GM12878 (cell line): ENCODE data around the gene HSD17B10. TPM values are rescaled to one million over a fixed set of nuclear protein-coding genes. Genes with fewer than 3 reads are reported as not detected.

Experiments used
- ATAC-seq: fragments of 200-7000 bp; cut with Tn5 transposase; 3 replicates; pipeline ENCODE4 v1.9.1; 2020; ENCODE audit warnings: mild to moderate bottlenecking, moderate library complexity
- BruUV-seq: library from RNA; stranded (reverse); fragments of 400-500 nt; replicated peaks from 2 replicates; lab custom pipeline; 2021; lab: Mats Ljungman, UMichigan
- CTCF ChIA-PET: fragments of 300-600 bp; sonication (Branson Sonifier 250); formaldehyde crosslinking; extraction: SDS; loops from one replicate; lab custom pipeline; 2021; ENCODE audit warnings: inconsistent platforms; lab: Yijun Ruan, JAX
- POLR2A ChIA-PET: fragments of 350-600 bp; formaldehyde crosslinking; extraction: SDS; loops from one replicate; lab custom pipeline; 2021; ENCODE audit warnings: inconsistent platforms; lab: Charles Lee
- RAD21 ChIA-PET: fragments of 300-600 bp; sonication (Branson Sonifier 250); formaldehyde crosslinking; loops from one replicate; lab custom pipeline; 2023; ENCODE audit warnings: antibody characterized with exemption; ENCODE audit not compliant: unreplicated experiment; lab: Charles Lee
- SMC1A ChIA-PET: fragments of 300-600 bp; sonication (Branson Sonifier 250); formaldehyde crosslinking; loops from one replicate; lab custom pipeline; 2023; ENCODE audit not compliant: unreplicated experiment, uncharacterized antibody; lab: Charles Lee
- DNase-seq: peaks from one replicate; pipeline ENCODE4 v3.0.0-alpha.2; 2011; ENCODE audit warnings: low read depth, low spot score
- FAIRE-seq: peaks from 3 replicates; lab custom pipeline; 2011; peaks lifted over from hg19 to GRCh38; lab: Jason Lieb, UNC
- H2AFZ ChIP-seq: 2 replicates; pipeline ENCODE4 v1.6.0; 2011; ENCODE audit warnings: low read depth, low read length, control low read depth; ENCODE audit not compliant: control insufficient read depth
- H3K27ac ChIP-seq: 2 replicates; pipeline ENCODE4 v1.5.1; 2011; ENCODE audit warnings: control low read depth; ENCODE audit not compliant: control insufficient read depth, insufficient read depth
- H3K27me3 ChIP-seq, 2 experiments: replicated peaks in 1 of 2; 2 replicates each; pipeline versions ENCODE4 v1.6.0 to v1.6.1; 2011; ENCODE audit warnings: low read length in 1 of 2; ENCODE audit not compliant: control insufficient read depth in 2 of 2, insufficient read depth in 2 of 2
- H3K36me3 ChIP-seq, 2 experiments: 2 replicates each; pipeline ENCODE4 v1.5.1; 2011; ENCODE audit warnings: low read length in 1 of 2; ENCODE audit not compliant: control insufficient read depth in 2 of 2, insufficient read depth in 2 of 2
- H3K4me1 ChIP-seq: 2 replicates; pipeline ENCODE4 v1.6.1; 2011; ENCODE audit warnings: mild to moderate bottlenecking, low read length, moderate library complexity, mixed read lengths; ENCODE audit not compliant: control insufficient read depth, insufficient read depth
- H3K4me2 ChIP-seq: 2 replicates; pipeline ENCODE4 v1.6.0; 2011; ENCODE audit warnings: control low read depth; ENCODE audit not compliant: control insufficient read depth, insufficient read depth
- H3K4me3 ChIP-seq: fragments of 200-600 bp; sonication (generic); 2 replicates; pipeline ENCODE4 v1.5.1; 2016
- H3K79me2 ChIP-seq: 2 replicates; pipeline ENCODE4 v1.6.0; 2011; ENCODE audit warnings: low read length; ENCODE audit not compliant: control insufficient read depth, insufficient read depth
- H3K9ac ChIP-seq: 2 replicates; pipeline ENCODE4 v1.8.0; 2011; ENCODE audit warnings: low read length, control low read depth, mixed read lengths; ENCODE audit not compliant: control insufficient read depth, insufficient read depth
- H3K9me3 ChIP-seq: replicated peaks from 3 replicates; pipeline ENCODE4 v1.5.1; 2011; ENCODE audit warnings: mild to moderate bottlenecking, low read length; ENCODE audit not compliant: control insufficient read depth, insufficient read depth
- H4K20me1 ChIP-seq: 2 replicates; pipeline ENCODE4 v1.6.0; 2011; ENCODE audit not compliant: control insufficient read depth, insufficient read depth
- BHLHE40 ChIP-seq, 2 experiments: fragments of 450-650 bp in 1 of 2; IDR thresholded peaks; 2 replicates each; pipeline ENCODE4 v1.6.1; 2011 to 2017; ENCODE audit warnings: low read depth in 2 of 2, borderline replicate concordance in 1 of 2, improper control_type of control experiment in 1 of 2, low read length in 1 of 2, mild to moderate bottlenecking in 1 of 2
- FOXK2 ChIP-seq: fragments of 450-650 bp; IDR thresholded peaks from 2 replicates; pipeline ENCODE4 v1.6.1; 2017; ENCODE audit warnings: mild to moderate bottlenecking, moderate library complexity
- HDGF ChIP-seq: fragments of 450-650 bp; IDR thresholded peaks from 2 replicates; pipeline ENCODE4 v1.6.1; 2016; ENCODE audit warnings: antibody characterized with exemption
- KDM1A ChIP-seq: fragments of 200-600 bp; sonication (generic); IDR thresholded peaks from 2 replicates; pipeline ENCODE4 v1.6.1; 2016; ENCODE audit warnings: borderline replicate concordance
- MYB ChIP-seq: fragments of 150-350 bp; IDR thresholded peaks from 2 replicates; pipeline ENCODE4 v1.6.1; 2014; ENCODE audit warnings: mild to moderate bottlenecking, low read depth, low read length, borderline replicate concordance
- MYC ChIP-seq: IDR thresholded peaks from 2 replicates; pipeline ENCODE4 v1.6.1; 2011; ENCODE audit warnings: mild to moderate bottlenecking, low read length, moderate library complexity, inconsistent platforms; ENCODE audit not compliant: insufficient read depth, insufficient replicate concordance, insufficient read length, severe bottlenecking
- RELA ChIP-seq: fragments of 450-650 bp; IDR thresholded peaks from 2 replicates; pipeline ENCODE4 v1.8.0; 2014; ENCODE audit warnings: borderline replicate concordance; ENCODE audit not compliant: partially characterized antibody
- ZNF217 ChIP-seq: fragments of 450-650 bp; IDR thresholded peaks from 2 replicates; pipeline ENCODE4 v1.6.1; 2017; ENCODE audit warnings: antibody characterized with exemption, mild to moderate bottlenecking
- in situ Hi-C: fragments of 300-500 bp; cut with MboI; formaldehyde crosslinking; loops from 9 replicates; pipeline ENCODE4 v1.14.3; 2018; ENCODE audit warnings: mixed read lengths
- intact Hi-C: fragments of 100-400 bp; cut with micrococcal nuclease; formaldehyde crosslinking; loops from one replicate; pipeline ENCODE4 v1.14.2; 2022; ENCODE audit not compliant: unreplicated experiment
- polyA plus RNA-seq, 11 experiments: library from polyadenylated mRNA; depleted of rRNA in 4 of 11; unstranded in 6 of 11; stranded (reverse) in 5 of 11; fragments of >200 nt; fragmentation: Nextera tagmentation in 4 of 11; fragmentation: Illumina TruSeq in 1 of 11; extraction: Ambion mirVana in 4 of 11; extraction: Trizol in 1 of 11; gene quantifications; 1 replicate in 1 of 11; 2 replicates in 10 of 11; pipeline versions ENCODE4 v1.2.1 to v1.2.3, GENCODE V29; 2011 to 2016; ENCODE audit warnings: inconsistent platforms in 2 of 11, missing spikeins in 2 of 11, low read depth in 1 of 11
- total RNA-seq, 4 experiments: library from RNA; depleted of rRNA in 3 of 4; stranded (reverse); fragments of >200 nt in 3 of 4; fragmentation: Illumina TruSeq in 1 of 4; extraction: Trizol in 1 of 4; gene quantifications; 2 replicates each; pipeline versions ENCODE4 v1.2.1 to v1.2.3, GENCODE V29; 2013 to 2021
- TF ChIP-seq, protein P1 (sequence below): fragments of 450-650 bp; IDR thresholded peaks from 2 replicates; pipeline ENCODE4 v1.6.1; 2017; ENCODE audit warnings: antibody characterized with exemption, mild to moderate bottlenecking, moderate library complexity
- TF ChIP-seq, protein P2 (sequence below): fragments of 450-650 bp; IDR thresholded peaks from 2 replicates; pipeline ENCODE4 v1.6.1; 2017; ENCODE audit warnings: mild to moderate bottlenecking, moderate library complexity

HSD17B10 gene
- total and polyA plus RNA-seq, 10 of the 15 experiments (the other 5 are each of a cell fraction or from before 2014, with no cell fraction given), result 43.7 to 313 (median 187) TPM

DNA sequence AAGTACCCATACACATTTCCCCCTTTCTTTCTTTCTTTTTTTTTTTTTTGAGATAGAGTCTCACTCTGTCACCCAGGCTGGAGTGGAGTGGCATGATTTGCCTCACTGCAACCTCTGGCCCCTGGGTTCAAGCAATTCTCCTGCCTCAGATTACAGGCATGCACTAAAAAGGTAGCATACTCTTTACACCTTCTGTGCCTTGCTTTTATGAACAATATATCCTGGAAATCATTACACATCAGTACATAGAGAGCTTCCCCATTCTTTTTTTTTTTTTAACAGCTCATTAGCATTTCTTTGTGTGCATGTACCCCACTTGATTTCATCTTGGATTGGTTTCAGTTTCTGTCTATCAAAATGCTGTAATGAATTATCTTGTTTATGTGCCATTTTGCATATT, 18.6 kb upstream of the HSD17B10 start:
- no peaks in the 10 kb centered on the region for H3K36me3 ChIP-seq
- no peak overlapping the region for H3K4me2 ChIP-seq
- no peaks in the 10 kb centered on the region for H4K20me1 ChIP-seq
- ATAC-seq (no peak), FAIRE-seq (no peak), DNase-seq (no peak)
- SMC1A ChIA-PET, result no interaction called here
- in situ Hi-C loops, result no loop called here
- TF ChIP-seq RELA, result no peak
- TF ChIP-seq MYB, result no peak
- no peak for TF ChIP-seq FOXK2
- no peak for TF ChIP-seq MYC
- no peak for TF ChIP-seq ZNF217
- TF ChIP-seq HDGF, result no peak
- TF ChIP-seq BHLHE40 (IDR thresholded peaks at IDR 0.05; ENCODE audit: borderline replicate concordance in 1 of 2, low read depth in 2 of 2, low read length in 1 of 2), result no peak
- no peak for TF ChIP-seq KDM1A
- TF ChIP-seq, protein P1, sequence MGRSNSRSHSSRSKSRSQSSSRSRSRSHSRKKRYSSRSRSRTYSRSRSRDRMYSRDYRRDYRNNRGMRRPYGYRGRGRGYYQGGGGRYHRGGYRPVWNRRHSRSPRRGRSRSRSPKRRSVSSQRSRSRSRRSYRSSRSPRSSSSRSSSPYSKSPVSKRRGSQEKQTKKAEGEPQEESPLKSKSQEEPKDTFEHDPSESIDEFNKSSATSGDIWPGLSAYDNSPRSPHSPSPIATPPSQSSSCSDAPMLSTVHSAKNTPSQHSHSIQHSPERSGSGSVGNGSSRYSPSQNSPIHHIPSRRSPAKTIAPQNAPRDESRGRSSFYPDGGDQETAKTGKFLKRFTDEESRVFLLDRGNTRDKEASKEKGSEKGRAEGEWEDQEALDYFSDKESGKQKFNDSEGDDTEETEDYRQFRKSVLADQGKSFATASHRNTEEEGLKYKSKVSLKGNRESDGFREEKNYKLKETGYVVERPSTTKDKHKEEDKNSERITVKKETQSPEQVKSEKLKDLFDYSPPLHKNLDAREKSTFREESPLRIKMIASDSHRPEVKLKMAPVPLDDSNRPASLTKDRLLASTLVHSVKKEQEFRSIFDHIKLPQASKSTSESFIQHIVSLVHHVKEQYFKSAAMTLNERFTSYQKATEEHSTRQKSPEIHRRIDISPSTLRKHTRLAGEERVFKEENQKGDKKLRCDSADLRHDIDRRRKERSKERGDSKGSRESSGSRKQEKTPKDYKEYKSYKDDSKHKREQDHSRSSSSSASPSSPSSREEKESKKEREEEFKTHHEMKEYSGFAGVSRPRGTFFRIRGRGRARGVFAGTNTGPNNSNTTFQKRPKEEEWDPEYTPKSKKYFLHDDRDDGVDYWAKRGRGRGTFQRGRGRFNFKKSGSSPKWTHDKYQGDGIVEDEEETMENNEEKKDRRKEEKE, result no peak
- TF ChIP-seq, protein P2, sequence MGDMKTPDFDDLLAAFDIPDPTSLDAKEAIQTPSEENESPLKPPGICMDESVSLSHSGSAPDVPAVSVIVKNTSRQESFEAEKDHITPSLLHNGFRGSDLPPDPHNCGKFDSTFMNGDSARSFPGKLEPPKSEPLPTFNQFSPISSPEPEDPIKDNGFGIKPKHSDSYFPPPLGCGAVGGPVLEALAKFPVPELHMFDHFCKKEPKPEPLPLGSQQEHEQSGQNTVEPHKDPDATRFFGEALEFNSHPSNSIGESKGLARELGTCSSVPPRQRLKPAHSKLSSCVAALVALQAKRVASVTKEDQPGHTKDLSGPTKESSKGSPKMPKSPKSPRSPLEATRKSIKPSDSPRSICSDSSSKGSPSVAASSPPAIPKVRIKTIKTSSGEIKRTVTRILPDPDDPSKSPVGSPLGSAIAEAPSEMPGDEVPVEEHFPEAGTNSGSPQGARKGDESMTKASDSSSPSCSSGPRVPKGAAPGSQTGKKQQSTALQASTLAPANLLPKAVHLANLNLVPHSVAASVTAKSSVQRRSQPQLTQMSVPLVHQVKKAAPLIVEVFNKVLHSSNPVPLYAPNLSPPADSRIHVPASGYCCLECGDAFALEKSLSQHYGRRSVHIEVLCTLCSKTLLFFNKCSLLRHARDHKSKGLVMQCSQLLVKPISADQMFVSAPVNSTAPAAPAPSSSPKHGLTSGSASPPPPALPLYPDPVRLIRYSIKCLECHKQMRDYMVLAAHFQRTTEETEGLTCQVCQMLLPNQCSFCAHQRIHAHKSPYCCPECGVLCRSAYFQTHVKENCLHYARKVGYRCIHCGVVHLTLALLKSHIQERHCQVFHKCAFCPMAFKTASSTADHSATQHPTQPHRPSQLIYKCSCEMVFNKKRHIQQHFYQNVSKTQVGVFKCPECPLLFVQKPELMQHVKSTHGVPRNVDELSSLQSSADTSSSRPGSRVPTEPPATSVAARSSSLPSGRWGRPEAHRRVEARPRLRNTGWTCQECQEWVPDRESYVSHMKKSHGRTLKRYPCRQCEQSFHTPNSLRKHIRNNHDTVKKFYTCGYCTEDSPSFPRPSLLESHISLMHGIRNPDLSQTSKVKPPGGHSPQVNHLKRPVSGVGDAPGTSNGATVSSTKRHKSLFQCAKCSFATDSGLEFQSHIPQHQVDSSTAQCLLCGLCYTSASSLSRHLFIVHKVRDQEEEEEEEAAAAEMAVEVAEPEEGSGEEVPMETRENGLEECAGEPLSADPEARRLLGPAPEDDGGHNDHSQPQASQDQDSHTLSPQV, result no peak
- RAD21 ChIA-PET, result no interaction called here
- H3K27ac ChIP-seq, result no peak overlapping the region
- no peaks in the 10 kb centered on the region for H3K27me3 ChIP-seq
- H3K79me2 ChIP-seq, result no peaks in the 10 kb centered on the region
- CTCF ChIA-PET, result interaction anchor here (1.7 to 4.2 kb wide), 2 partner anchors 29 to 140 kb away, joined by 7 to 13 read pairs; no protein-coding TSS in a partner anchor
- no peaks in the 10 kb centered on the region for H3K9me3 ChIP-seq
- no peak overlapping the region for H2AFZ ChIP-seq
- intact Hi-C loops, result no loop called here
- no peak overlapping the region for H3K9ac ChIP-seq
- no peak overlapping the region for H3K4me3 ChIP-seq
- H3K4me1 ChIP-seq, result no peaks in the 10 kb centered on the region
- no TSS peak for BruUV-seq
- POLR2A ChIA-PET, result no interaction called here
